ENCODE measurements around the gene PLEKHA5. TPM values are rescaled to one million over a fixed set of nuclear protein-coding genes. Genes with fewer than 3 reads are reported as not detected.
A peak's percentile ranks its signal among the peaks of the same experiment; 100 is the strongest.

PLEKHA5 gene
- total and polyA plus RNA-seq, 11 donors = 18.1 to 72.2 (median 58.2) TPM

- no peak for TF ChIP-seq POLR2A (IDR thresholded peaks at IDR 0.05)
- no peak for TF ChIP-seq CTCF (IDR thresholded peaks at IDR 0.05)
- Histone ChIP-seq H3K27me3 (no peaks in the 10 kb centered on the region), H3K27ac (peak overlapping the region in 2 of 12 donors; percentile 1 to 5), H3K36me3 (peaks cover 0 to 17% (median 0%) of the 10 kb centered on the region in 9 donors), H3K4me1 (peaks cover 0 to 54% (median 27%) of the 10 kb centered on the region in 12 donors), H3K4me3 (no peak overlapping the region), H3K9me3 (no peaks in the 10 kb centered on the region)
- WGBS, 4 donors = 82 to 89% (median 89%) methylated on average over 3 of the region's 3 CpGs
- DNase-seq (no peak), ATAC-seq (no peak)
- intact Hi-C loops (cut with DNase I) = loop anchor here in 3 of 10 donors (5.0 to 10.0 kb wide), 3 partner anchors 38 to 146 kb away; no protein-coding TSS in a partner anchor
These were observed 9.4 kb downstream of the PLEKHA5 start for GRCh38 chr12:19138956-19139355.

GRCh38 chr12:19139615-19140194 lies 10.2 kb downstream of the PLEKHA5 start:
- Histone ChIP-seq H3K27ac (peak overlapping the region in 3 of 12 donors; percentile 1 to 17 (median 15)), H3K9me3 (no peaks in the 10 kb centered on the region), H3K36me3 (peaks cover 0 to 23% (median 0%) of the 10 kb centered on the region in 9 donors), H3K27me3 (no peaks in the 10 kb centered on the region), H3K4me1 (peaks cover 0 to 58% (median 27%) of the 10 kb centered on the region in 12 donors), H3K4me3 (no peak overlapping the region)
- intact Hi-C loops (cut with DNase I) = loop anchor here in 3 of 10 donors (5.0 to 10.0 kb wide), 3 partner anchors 38 to 145 kb away; no protein-coding TSS in a partner anchor
- 55 to 70% (median 67%) methylated on average over 3 of the region's 3 CpGs for WGBS, 4 donors
- DNase-seq = no peak
- ATAC-seq = peak in 2 of 4 donors; percentile 20 to 43
- TF ChIP-seq POLR2A (IDR thresholded peaks at IDR 0.05) (no peak), CTCF (IDR thresholded peaks at IDR 0.05) (no peak)

GRCh38 chr12:19140381-19141236 lies 11.1 kb downstream of the PLEKHA5 start:
- 75 to 86% (median 79%) methylated on average over 8 of the region's 8 CpGs for WGBS, 4 donors
- peaks cover 0 to 61% (median 28%) of the 10 kb centered on the region in 12 donors for H3K4me1 ChIP-seq
- intact Hi-C loops (cut with DNase I) = no loop called here

More at GRCh38 chr12:19140381-19141236, 11.1 kb downstream of the PLEKHA5 start:
- no peaks in the 10 kb centered on the region for H3K9me3 ChIP-seq
- H3K4me3 ChIP-seq = no peak overlapping the region
- DNase-seq (no peak), ATAC-seq (peak in 1 of 4 donors; percentile 28)
- no peak for TF ChIP-seq POLR2A (IDR thresholded peaks at IDR 0.05)
- no peak for TF ChIP-seq CTCF (IDR thresholded peaks at IDR 0.05)
- H3K27ac ChIP-seq = peak overlapping the region in 4 of 12 donors; percentile 4 to 36 (median 25)
- H3K36me3 ChIP-seq = peaks cover 0 to 27% (median 0%) of the 10 kb centered on the region in 9 donors
- H3K27me3 ChIP-seq = no peaks in the 10 kb centered on the region

Data from heart left ventricle (tissue), 16 donors.